ENCODE measurements around the gene WFS1.

WFS1 gene

GRCh38 chr4:6235012-6235411 lies 34.6 kb upstream of the WFS1 start:
- DNase-seq, result no peak

- DNase-seq, result no peak
Measured at GRCh38 chr4:6235901-6236640, 33.6 kb upstream of the WFS1 start.

- DNase-seq, result no peak
Measured at GRCh38 chr4:6236816-6237390, 32.7 kb upstream of the WFS1 start.

GRCh38 chr4:6239486-6239885 lies 30.2 kb upstream of the WFS1 start:
- DNase-seq, result no peak

- no peak for DNase-seq
Measured at GRCh38 chr4:6239968-6240367, 29.7 kb upstream of the WFS1 start.

- no peak for DNase-seq
Measured at GRCh38 chr4:6241062-6241845, 28.4 kb upstream of the WFS1 start.

GRCh38 chr4:6242271-6243029 lies 27.2 kb upstream of the WFS1 start:
- DNase-seq, result no peak

- no peak for DNase-seq
Measured at GRCh38 chr4:6245246-6246169, 24.1 kb upstream of the WFS1 start.

- DNase-seq, result no peak
Measured at GRCh38 chr4:6246170-6246634, 23.4 kb upstream of the WFS1 start.

- DNase-seq, result no peak
Measured at GRCh38 chr4:6248394-6248793, 21.3 kb upstream of the WFS1 start.

- no peak for DNase-seq
Measured at GRCh38 chr4:6250235-6250983, 19.2 kb upstream of the WFS1 start.

GRCh38 chr4:6250984-6251295 lies 18.7 kb upstream of the WFS1 start:
- no peak for DNase-seq

GRCh38 chr4:6251365-6251764 lies 18.3 kb upstream of the WFS1 start:
- no peak for DNase-seq

- no peak for DNase-seq
Measured at GRCh38 chr4:6252051-6252450, 17.6 kb upstream of the WFS1 start.

- no peak for DNase-seq
Measured at GRCh38 chr4:6253111-6253510, 16.5 kb upstream of the WFS1 start.

- no peak for DNase-seq
Measured at GRCh38 chr4:6253961-6254360, 15.7 kb upstream of the WFS1 start.

GRCh38 chr4:6256141-6256540 lies 13.5 kb upstream of the WFS1 start:
- no peak for DNase-seq

- no peak for DNase-seq
Measured at GRCh38 chr4:6257247-6258025, 12.2 kb upstream of the WFS1 start.

- no peak for DNase-seq
Measured at GRCh38 chr4:6258026-6258360, 11.7 kb upstream of the WFS1 start.

- DNase-seq, result no peak
Measured at GRCh38 chr4:6258741-6259140, 10.9 kb upstream of the WFS1 start.

- no peak for DNase-seq
Measured at GRCh38 chr4:6259886-6260285, 9.8 kb upstream of the WFS1 start.

All from CD4-positive, alpha-beta T cell treated with Interleukin-15 for 1 hour (primary cell).